GM23248 (cell line): ENCODE measurements around the gene ARF4. TPM values are rescaled to one million over a fixed set of nuclear protein-coding genes. Genes with fewer than 3 reads are reported as not detected.

Source experiments
- DNase-seq: peaks from one replicate; pipeline ENCODE4 v3.0.0-alpha.2; 2015
- H2AFZ ChIP-seq: fragments of 200-600 bp; sonication (generic); 2 replicates; pipeline ENCODE4 v1.6.1; 2016; ENCODE audit warnings: antibody characterized with exemption
- H3F3A ChIP-seq: fragments of 200-600 bp; sonication (generic); 2 replicates; pipeline ENCODE4 v1.6.1; 2016; ENCODE audit warnings: mild to moderate bottlenecking, antibody characterized with exemption, mixed run types; ENCODE audit not compliant: insufficient read depth
- H3K27ac ChIP-seq: fragments of 200-600 bp; sonication (generic); 2 replicates; pipeline ENCODE4 v1.5.1; 2016; ENCODE audit warnings: mild to moderate bottlenecking
- H3K27me3 ChIP-seq: fragments of 200-600 bp; sonication (generic); replicated peaks from 2 replicates; pipeline ENCODE4 v1.6.1; 2016; ENCODE audit warnings: mild to moderate bottlenecking; ENCODE audit not compliant: insufficient read depth
- H3K36me3 ChIP-seq: fragments of 200-600 bp; sonication (generic); 2 replicates; pipeline ENCODE4 v1.6.1; 2016; ENCODE audit warnings: low read depth, mild to moderate bottlenecking
- H3K4me1 ChIP-seq: fragments of 200-600 bp; sonication (generic); 2 replicates; pipeline ENCODE4 v1.6.1; 2016; ENCODE audit warnings: mild to moderate bottlenecking; ENCODE audit not compliant: insufficient read depth
- H3K4me2 ChIP-seq: fragments of 200-600 bp; sonication (generic); one replicate; pipeline ENCODE4 v1.6.1; 2016; ENCODE audit warnings: mild to moderate bottlenecking; ENCODE audit not compliant: unreplicated experiment
- H3K4me3 ChIP-seq: fragments of 200-600 bp; sonication (generic); 2 replicates; pipeline ENCODE4 v1.5.1; 2016; ENCODE audit warnings: mild to moderate bottlenecking
- H3K79me2 ChIP-seq: fragments of 200-600 bp; sonication (generic); 2 replicates; pipeline ENCODE4 v1.6.1; 2016; ENCODE audit warnings: mild to moderate bottlenecking; ENCODE audit not compliant: insufficient read depth
- H3K9ac ChIP-seq: fragments of 200-600 bp; sonication (generic); 2 replicates; pipeline ENCODE4 v1.6.1; 2016; ENCODE audit warnings: mild to moderate bottlenecking
- H3K9me2 ChIP-seq: fragments of 200-600 bp; sonication (generic); 2 replicates; pipeline ENCODE4 v1.6.1; 2016; ENCODE audit warnings: mixed run types, mild to moderate bottlenecking, moderate library complexity; ENCODE audit not compliant: insufficient read depth
- H3K9me3 ChIP-seq: fragments of 200-600 bp; sonication (generic); one replicate; pipeline ENCODE4 v1.6.1; 2017; ENCODE audit warnings: low read depth
- H4K20me1 ChIP-seq: fragments of 200-600 bp; sonication (generic); 2 replicates; pipeline ENCODE4 v1.6.0; 2016; ENCODE audit not compliant: insufficient read depth
- EZH2 ChIP-seq: fragments of 200-600 bp; sonication (generic); IDR thresholded peaks from 2 replicates; pipeline ENCODE4 v1.6.1; 2018; ENCODE audit warnings: antibody characterized with exemption, mild to moderate bottlenecking; ENCODE audit not compliant: insufficient read depth, poor library complexity, severe bottlenecking
- EZH2phosphoT487 ChIP-seq: fragments of 200-600 bp; sonication (generic); IDR thresholded peaks from 2 replicates; pipeline ENCODE4 v1.6.1; 2018; ENCODE audit warnings: antibody characterized with exemption, moderate library complexity, mild to moderate bottlenecking, low read depth; ENCODE audit not compliant: insufficient read depth
- WGBS, 2 experiments: methylation state at CpG; one replicate each; pipeline ENCODE4 v1.1.6; 2015 to 2017; ENCODE audit warnings: low lambda C conversion rate in 2 of 2, low coverage in 1 of 2; ENCODE audit errors: missing lambda C conversion rate in 2 of 2; 5-methylcytosine and 5-hydroxymethylcytosine counted together
- in situ Hi-C: fragments of 300-500 bp; cut with MboI; formaldehyde crosslinking; loops from 2 replicates; pipeline ENCODE4 v1.15.0; 2020
- polyA plus RNA-seq: library from polyadenylated mRNA; unstranded; fragments of >200 nt; fragmentation: Nextera tagmentation; extraction: Ambion mirVana; gene quantifications from 2 replicates; pipeline ENCODE4 v1.2.1, GENCODE V29; 2016
- total RNA-seq: library from RNA; depleted of rRNA; stranded (reverse); fragments of >200 nt; shearing (Covaris generic); gene quantifications from 2 replicates; pipeline ENCODE4 v1.2.3, GENCODE V29; 2014

ARF4 gene
- total and polyA plus RNA-seq, 2 experiments from 2014 or later = 371 to 743 TPM

- peak within 1 kb of the TSS; percentile 100 for H2AFZ ChIP-seq
- in situ Hi-C loops = no loop called here
- peaks cover 27% of the 10 kb centered on the region for H3K4me1 ChIP-seq
- no peaks in the 10 kb centered on the region for H3K9me3 ChIP-seq
- H3K4me3 ChIP-seq = peak within 1 kb of the TSS; percentile 99
- peaks cover 49% of the 10 kb centered on the region for H3K79me2 ChIP-seq
- DNase-seq = peak; percentile 96
- H3K27ac ChIP-seq = peak within 1 kb of the TSS; percentile 87
- H3K9me2 ChIP-seq = no peaks in the 10 kb centered on the region
- TF ChIP-seq EZH2 (no peak), EZH2phosphoT487 (no peak)
- peaks cover 11% of the 10 kb centered on the region; the same call in 1 of the 2 replicates for H3K36me3 ChIP-seq
- H3K4me2 ChIP-seq = peak within 1 kb of the TSS; percentile 100
- H3K9ac ChIP-seq = peak within 1 kb of the TSS; percentile 93
- H3F3A ChIP-seq = peaks cover 16% of the 10 kb centered on the region
- H4K20me1 ChIP-seq = no peaks in the 10 kb centered on the region
- no peaks in the 10 kb centered on the region for H3K27me3 ChIP-seq
- WGBS, 2 experiments = 1 to 2% methylated on average over 54 of the region's 54 CpGs
These were observed 41.2 kb downstream of the ARF4 start, which contains the start of gene PDE12 for GRCh38 chr3:57555738-57556458. Gene PDE12 (plus strand): TSS chr3:57556274. CDS start chr3:57556380, 106 bp downstream.

GRCh38 chr3:57555306-57555705 is 41.8 kb downstream of the ARF4 start:
- peaks cover 21% of the 10 kb centered on the region for H3K4me1 ChIP-seq
- in situ Hi-C loops = no loop called here
- no peaks in the 10 kb centered on the region for H4K20me1 ChIP-seq
- H3K4me3 ChIP-seq = peak overlapping the region; percentile 99
- H3K9ac ChIP-seq = peak overlapping the region; percentile 93
- peaks cover 43% of the 10 kb centered on the region for H3K79me2 ChIP-seq
- peak overlapping the region; percentile 100 for H3K4me2 ChIP-seq
- peak overlapping the region; percentile 100 for H2AFZ ChIP-seq
- H3K9me3 ChIP-seq = no peaks in the 10 kb centered on the region
- no peaks in the 10 kb centered on the region for H3K9me2 ChIP-seq
- H3K36me3 ChIP-seq = peaks cover 5% of the 10 kb centered on the region; the same call in 1 of the 2 replicates
- TF ChIP-seq EZH2 = no peak
- no peak for TF ChIP-seq EZH2phosphoT487
- H3K27me3 ChIP-seq = no peaks in the 10 kb centered on the region
- WGBS, 2 experiments = 8 to 12% methylated on average over 8 of the region's 8 CpGs
- DNase-seq = peak; percentile 31
- peaks cover 12% of the 10 kb centered on the region; the same call in 1 of the 2 replicates for H3F3A ChIP-seq
- H3K27ac ChIP-seq = peak overlapping the region; percentile 87

GRCh38 chr3:57546616-57547015 is 50.5 kb downstream of the ARF4 start:
- no peak for DNase-seq

GRCh38 chr3:57545636-57546268 is 51.4 kb downstream of the ARF4 start:
- TF ChIP-seq EZH2phosphoT487 (no peak), EZH2 (no peak)
- Histone ChIP-seq H3K4me1 (0 out of 2 replicates have a peak, but pooled peaks cover 7% of the 10 kb centered on the region), H3K4me2 (no peak overlapping the region), H3K9ac (no peak overlapping the region), H3K27ac (no peak overlapping the region), H3K4me3 (no peak overlapping the region), H3K27me3 (no peaks in the 10 kb centered on the region), H3F3A (no peaks in the 10 kb centered on the region), H4K20me1 (no peaks in the 10 kb centered on the region), H2AFZ (no peak overlapping the region), H3K36me3 (no peaks in the 10 kb centered on the region), H3K79me2 (no peaks in the 10 kb centered on the region), H3K9me2 (no peaks in the 10 kb centered on the region), H3K9me3 (no peaks in the 10 kb centered on the region)
- WGBS, 2 experiments = 90 to 91% methylated on average over 7 of the region's 7 CpGs
- DNase-seq = no peak
- in situ Hi-C loops = no loop called here

More at GRCh38 chr3:57546616-57547015, 50.5 kb downstream of the ARF4 start:
- Histone ChIP-seq H3K9ac (no peak overlapping the region), H4K20me1 (no peaks in the 10 kb centered on the region), H3F3A (no peaks in the 10 kb centered on the region), H3K79me2 (no peaks in the 10 kb centered on the region), H3K4me2 (no peak overlapping the region), H3K4me3 (no peak overlapping the region), H2AFZ (no peak overlapping the region), H3K9me2 (no peaks in the 10 kb centered on the region), H3K27ac (no peak overlapping the region), H3K9me3 (no peaks in the 10 kb centered on the region), H3K27me3 (no peaks in the 10 kb centered on the region), H3K36me3 (no peaks in the 10 kb centered on the region), H3K4me1 (0 out of 2 replicates have a peak, but pooled peaks cover 7% of the 10 kb centered on the region)
- in situ Hi-C loops = no loop called here
- 75 to 79% methylated on average over 1 of the region's 1 CpG for WGBS, 2 experiments
- TF ChIP-seq EZH2 (no peak), EZH2phosphoT487 (no peak)
